Activated CD4-positive, alpha-beta memory T cell treated with anti-CD3 and anti-CD28 coated beads for 36 hours (primary cell): ENCODE data around the gene SLC17A9. TPM values are rescaled to one million over a fixed set of nuclear protein-coding genes. Genes with fewer than 3 reads are reported as not detected.

Source experiments
- CTCF ChIA-PET: fragments of 350-600 bp; sonication (Branson Sonifier 250); formaldehyde crosslinking; loops from one replicate; lab custom pipeline; 2021; ENCODE audit warnings: antibody characterized with exemption, inconsistent platforms; lab: Charles Lee
- POLR2A ChIA-PET: fragments of 350-600 bp; sonication (Branson Sonifier 250); formaldehyde crosslinking; loops from one replicate; lab custom pipeline; 2021; ENCODE audit warnings: antibody characterized with exemption; lab: Charles Lee
- DNase-seq: peaks from one replicate; pipeline ENCODE4 v3.0.0-alpha.2; 2020
- H3K27ac Mint-ChIP-seq: one replicate; pipeline ENCODE4 v1.8.0; 2021; ENCODE audit warnings: mixed read lengths
- H3K27me3 Mint-ChIP-seq: one replicate; pipeline ENCODE4 v1.8.0; 2021; ENCODE audit warnings: mixed read lengths
- H3K36me3 Mint-ChIP-seq: one replicate; pipeline ENCODE4 v1.8.0; 2021; ENCODE audit warnings: mixed read lengths
- H3K4me1 Mint-ChIP-seq: one replicate; pipeline ENCODE4 v1.8.0; 2021; ENCODE audit warnings: low read depth, mixed read lengths
- H3K4me3 Mint-ChIP-seq: one replicate; pipeline ENCODE4 v1.8.0; 2021; ENCODE audit warnings: mild to moderate bottlenecking, mixed read lengths
- H3K9me3 Mint-ChIP-seq: one replicate; pipeline ENCODE4 v1.8.0; 2021; ENCODE audit warnings: mixed read lengths
- intact Hi-C: fragments of 100-400 bp; cut with micrococcal nuclease; formaldehyde crosslinking; loops from one replicate; pipeline ENCODE4 v1.15.1; 2023
- total RNA-seq, 2 experiments: library from RNA; stranded (reverse); gene quantifications; one replicate each; pipeline ENCODE4 v1.2.3, GENCODE V29; 2021

The SLC17A9 gene
- total RNA-seq, 2 experiments from 2014 or later, result 9.5 to 9.7 TPM

DNA sequence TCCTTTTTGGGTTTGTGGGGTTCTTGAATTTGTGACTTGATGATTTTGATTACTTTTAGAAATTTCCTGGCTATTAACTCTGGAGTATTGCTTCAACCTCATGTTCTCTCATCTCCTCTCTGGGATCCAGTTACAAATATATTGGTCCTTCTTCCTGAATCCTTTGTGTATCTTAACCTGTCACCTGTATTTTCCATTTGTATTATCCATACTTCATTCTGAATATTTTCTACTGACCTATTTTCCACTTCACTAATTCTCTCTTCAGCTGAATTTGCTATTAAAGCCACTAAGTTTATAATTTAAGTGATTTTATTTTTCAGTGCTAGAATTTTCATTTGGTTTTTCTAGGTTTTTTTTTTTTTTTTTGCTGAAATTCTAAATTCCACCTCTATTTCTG, 60.7 kb downstream of the SLC17A9 start:
- Mint-ChIP-seq H3K4me1 (peaks cover 19% of the 10 kb centered on the region), H3K4me3 (no peak overlapping the region), H3K9me3 (peaks cover 14% of the 10 kb centered on the region), H3K27me3 (peaks cover 51% of the 10 kb centered on the region), H3K36me3 (peaks cover 4% of the 10 kb centered on the region), H3K27ac (no peak overlapping the region)
- intact Hi-C loops, result no loop called here
- no peak for DNase-seq
- CTCF ChIA-PET, result no interaction called here
- POLR2A ChIA-PET, result no interaction called here

DNA sequence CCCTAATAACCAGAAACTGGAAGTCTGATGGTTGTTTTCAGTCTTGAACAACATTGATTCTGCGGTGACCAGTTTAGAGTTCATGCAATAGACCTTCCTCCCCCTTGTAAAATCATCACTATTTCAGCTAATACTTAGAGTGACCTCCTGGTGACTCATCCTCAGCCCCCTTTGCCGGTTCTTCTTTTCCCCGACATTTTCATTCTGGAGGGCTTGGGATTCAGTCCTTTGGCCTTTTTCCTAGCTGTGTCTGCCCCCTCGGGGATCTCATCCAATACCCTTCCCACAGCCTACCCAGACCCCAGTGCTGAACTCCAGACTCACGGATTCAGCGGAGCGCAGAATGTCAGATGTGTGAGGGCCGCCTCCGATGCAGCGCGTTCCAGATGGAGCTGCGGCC, 61.8 kb downstream of the SLC17A9 start:
- H3K27ac Mint-ChIP-seq, result no peak overlapping the region
- peaks cover 40% of the 10 kb centered on the region for H3K27me3 Mint-ChIP-seq
- H3K4me3 Mint-ChIP-seq, result no peak overlapping the region
- POLR2A ChIA-PET, result no interaction called here
- intact Hi-C loops, result no loop called here
- DNase-seq, result no peak
- H3K36me3 Mint-ChIP-seq, result peaks cover 4% of the 10 kb centered on the region
- CTCF ChIA-PET, result interaction anchor here (1.2 kb wide), 1 partner anchor 42 kb away, joined by 5 read pairs; no protein-coding TSS in a partner anchor
- H3K4me1 Mint-ChIP-seq, result peaks cover 11% of the 10 kb centered on the region
- peaks cover 14% of the 10 kb centered on the region for H3K9me3 Mint-ChIP-seq

DNA sequence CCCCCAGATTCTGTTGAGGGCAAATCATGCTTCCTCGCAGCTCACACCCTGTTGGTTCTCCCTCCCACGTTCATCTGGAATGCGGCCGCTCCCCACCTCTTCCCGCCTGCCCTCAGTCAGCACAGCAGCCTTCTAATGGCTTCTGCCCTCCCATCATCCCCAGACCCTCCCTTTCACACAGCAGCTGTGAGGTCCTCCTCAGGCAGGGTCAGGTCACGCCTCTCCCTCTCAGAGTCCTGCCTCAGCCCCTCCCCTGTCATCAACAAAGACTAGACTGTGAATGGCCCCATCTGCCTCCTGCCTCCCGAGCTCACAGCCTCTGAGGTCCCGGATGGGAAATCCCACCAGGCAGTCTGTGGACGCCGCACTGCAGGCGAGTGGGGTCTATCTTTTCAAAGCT, 62.2 kb downstream of the SLC17A9 start:
- Mint-ChIP-seq H3K36me3 (peaks cover 4% of the 10 kb centered on the region), H3K4me3 (no peak overlapping the region), H3K27me3 (peaks cover 45% of the 10 kb centered on the region), H3K4me1 (peaks cover 10% of the 10 kb centered on the region), H3K9me3 (peaks cover 14% of the 10 kb centered on the region), H3K27ac (no peak overlapping the region)
- DNase-seq, result no peak
- intact Hi-C loops, result no loop called here
- ChIA-PET CTCF (interaction anchor here (1.2 kb wide), 1 partner anchor 42 kb away, joined by 5 read pairs; no protein-coding TSS in a partner anchor), POLR2A (no interaction called here)

DNA sequence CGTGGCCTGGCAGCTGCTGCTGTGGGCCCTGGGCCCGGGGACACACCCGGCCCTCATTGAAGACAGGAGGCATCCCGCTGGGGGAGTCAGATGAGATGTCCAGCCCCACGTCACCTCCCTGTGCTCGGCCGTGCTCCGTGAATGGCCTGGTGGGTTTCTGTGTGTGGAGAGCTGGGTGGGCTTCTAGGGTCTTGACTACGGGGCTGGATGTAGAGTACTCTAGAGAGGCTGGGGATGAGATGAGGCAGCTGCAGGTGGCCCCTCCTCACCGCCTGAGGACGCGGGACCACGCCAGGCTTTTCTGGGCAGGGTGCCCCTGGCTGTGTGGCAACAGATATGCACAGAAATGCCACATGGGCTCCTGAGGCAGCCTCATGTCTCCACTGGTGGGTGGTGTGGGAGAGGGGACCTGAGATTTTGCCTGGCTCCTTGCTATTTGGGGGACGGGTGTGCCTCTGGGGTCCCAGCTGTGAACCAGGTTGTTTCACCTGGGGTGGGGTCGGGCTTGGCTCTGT, 62.7 kb downstream of the SLC17A9 start:
- H3K36me3 Mint-ChIP-seq, result peaks cover 4% of the 10 kb centered on the region
- H3K27me3 Mint-ChIP-seq, result peaks cover 40% of the 10 kb centered on the region
- intact Hi-C loops, result no loop called here
- no peak overlapping the region for H3K27ac Mint-ChIP-seq
- POLR2A ChIA-PET, result no interaction called here
- CTCF ChIA-PET, result no interaction called here
- H3K4me3 Mint-ChIP-seq, result no peak overlapping the region
- DNase-seq, result no peak
- H3K9me3 Mint-ChIP-seq, result peaks cover 14% of the 10 kb centered on the region
- H3K4me1 Mint-ChIP-seq, result peaks cover 5% of the 10 kb centered on the region

DNA sequence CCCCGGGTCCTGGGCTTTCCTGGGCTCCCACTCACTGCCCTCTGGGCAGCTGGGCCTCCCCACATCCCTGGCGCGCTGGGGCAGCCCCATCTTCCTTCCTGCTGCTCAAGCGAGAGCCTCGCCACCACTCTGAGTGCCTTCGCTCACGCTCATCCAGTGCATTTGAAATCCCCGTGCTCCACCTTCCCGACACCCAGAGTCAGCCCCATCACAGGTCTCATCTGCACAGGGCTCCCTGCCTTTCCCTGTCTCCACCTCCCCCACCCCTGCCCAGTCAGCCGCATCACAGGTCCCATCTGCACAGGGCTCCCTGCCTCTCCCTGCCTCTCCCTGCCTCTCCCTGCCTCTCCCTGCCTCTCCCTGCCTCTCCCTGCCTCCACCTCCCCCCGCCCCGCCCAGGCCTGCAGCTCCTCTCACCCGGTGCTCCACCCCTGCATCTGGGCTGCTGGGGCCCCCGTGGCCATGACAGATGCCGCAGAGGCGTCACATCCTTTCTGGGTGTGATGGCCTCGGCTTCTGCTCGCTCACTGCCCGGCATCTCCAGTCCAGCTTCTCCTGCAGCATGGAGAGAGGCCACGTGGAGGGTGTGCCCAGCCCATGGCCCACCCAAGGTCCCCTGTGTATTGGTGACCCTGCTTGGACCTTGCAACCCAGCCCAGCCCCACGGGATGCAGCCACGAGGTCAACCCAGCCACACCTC, 63.3 kb downstream of the SLC17A9 start:
- Mint-ChIP-seq H3K36me3 (peaks cover 4% of the 10 kb centered on the region), H3K4me1 (peaks cover 2% of the 10 kb centered on the region), H3K9me3 (peaks cover 14% of the 10 kb centered on the region), H3K27ac (no peak overlapping the region), H3K27me3 (peaks cover 40% of the 10 kb centered on the region), H3K4me3 (no peak overlapping the region)
- POLR2A ChIA-PET, result no interaction called here
- no peak for DNase-seq
- CTCF ChIA-PET, result no interaction called here
- intact Hi-C loops, result no loop called here

DNA sequence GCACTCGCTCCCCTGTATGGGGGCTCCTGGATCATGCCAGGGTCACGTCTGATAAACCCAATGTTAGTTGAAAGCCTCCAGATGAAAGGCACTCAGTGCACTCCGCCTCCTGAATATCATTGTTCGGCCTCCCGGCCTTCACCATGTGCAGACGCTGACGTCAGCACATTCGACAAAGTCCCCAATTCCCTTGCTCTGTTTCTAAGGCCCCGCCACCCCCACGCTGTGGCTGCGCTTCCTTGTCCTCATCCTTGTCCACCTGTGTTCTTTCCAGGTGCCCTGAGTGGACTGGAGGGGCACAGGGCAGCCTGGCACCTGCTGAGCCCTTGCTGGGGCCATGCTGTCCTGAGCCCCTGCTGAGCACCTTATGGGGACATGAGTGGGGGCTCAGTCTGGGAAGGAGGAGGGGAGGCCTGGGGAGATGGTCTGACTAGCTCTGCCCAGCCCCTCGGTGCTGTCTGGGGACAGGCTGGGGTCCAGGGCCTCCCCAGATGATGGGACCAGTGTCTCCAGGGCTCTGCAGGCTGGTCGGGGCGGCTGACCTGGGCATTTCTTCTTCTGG, 64.1 kb downstream of the SLC17A9 start:
- H3K4me1 Mint-ChIP-seq, result no peaks in the 10 kb centered on the region
- H3K27me3 Mint-ChIP-seq, result peaks cover 43% of the 10 kb centered on the region
- no peak for DNase-seq
- ChIA-PET CTCF (no interaction called here), POLR2A (no interaction called here)
- H3K36me3 Mint-ChIP-seq, result peaks cover 4% of the 10 kb centered on the region
- H3K9me3 Mint-ChIP-seq, result peaks cover 14% of the 10 kb centered on the region
- H3K27ac Mint-ChIP-seq, result no peak overlapping the region
- intact Hi-C loops, result no loop called here
- H3K4me3 Mint-ChIP-seq, result no peak overlapping the region

DNA sequence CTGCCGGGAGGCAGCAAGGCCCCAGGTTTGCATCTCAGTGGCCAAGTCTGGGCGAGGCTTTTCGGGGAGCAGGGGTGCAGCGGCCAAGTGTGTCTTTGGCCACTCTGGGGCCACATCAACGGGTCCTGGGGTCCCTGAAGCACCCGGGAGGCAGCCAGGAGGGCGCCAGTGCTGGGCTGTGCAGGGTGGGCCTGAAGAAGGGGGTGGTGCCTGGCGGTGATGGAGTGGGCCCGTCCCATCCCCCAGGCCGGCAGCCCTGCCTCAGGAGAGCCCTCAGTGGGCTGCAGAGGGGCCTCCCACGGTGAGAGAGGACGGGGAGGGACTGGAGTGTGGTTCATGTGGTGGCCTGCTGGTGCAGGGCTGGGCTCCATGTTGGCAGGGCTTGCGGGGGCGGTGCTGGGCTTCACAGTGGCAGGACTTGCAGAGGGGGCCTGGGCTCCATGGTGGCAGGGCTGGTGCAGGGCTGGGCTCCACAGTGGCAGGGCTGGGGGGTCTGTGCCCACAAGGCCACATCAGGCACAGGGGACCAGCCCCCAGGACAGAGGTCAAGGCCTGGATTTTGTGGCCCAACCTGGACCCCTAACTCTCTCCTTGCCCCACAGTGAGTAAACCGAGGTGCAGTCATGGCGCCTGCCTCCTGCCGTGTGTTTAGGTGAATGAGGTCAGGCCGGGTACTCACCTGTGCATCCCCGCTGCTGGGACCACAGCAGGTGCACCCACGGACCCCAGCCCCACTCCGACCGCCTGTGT, 64.7 kb downstream of the SLC17A9 start:
- Mint-ChIP-seq H3K4me3 (no peak overlapping the region), H3K36me3 (peaks cover 4% of the 10 kb centered on the region), H3K9me3 (peaks cover 14% of the 10 kb centered on the region), H3K4me1 (no peaks in the 10 kb centered on the region), H3K27me3 (peaks cover 45% of the 10 kb centered on the region), H3K27ac (no peak overlapping the region)
- no peak for DNase-seq
- intact Hi-C loops, result no loop called here
- ChIA-PET CTCF (no interaction called here), POLR2A (no interaction called here)

DNA sequence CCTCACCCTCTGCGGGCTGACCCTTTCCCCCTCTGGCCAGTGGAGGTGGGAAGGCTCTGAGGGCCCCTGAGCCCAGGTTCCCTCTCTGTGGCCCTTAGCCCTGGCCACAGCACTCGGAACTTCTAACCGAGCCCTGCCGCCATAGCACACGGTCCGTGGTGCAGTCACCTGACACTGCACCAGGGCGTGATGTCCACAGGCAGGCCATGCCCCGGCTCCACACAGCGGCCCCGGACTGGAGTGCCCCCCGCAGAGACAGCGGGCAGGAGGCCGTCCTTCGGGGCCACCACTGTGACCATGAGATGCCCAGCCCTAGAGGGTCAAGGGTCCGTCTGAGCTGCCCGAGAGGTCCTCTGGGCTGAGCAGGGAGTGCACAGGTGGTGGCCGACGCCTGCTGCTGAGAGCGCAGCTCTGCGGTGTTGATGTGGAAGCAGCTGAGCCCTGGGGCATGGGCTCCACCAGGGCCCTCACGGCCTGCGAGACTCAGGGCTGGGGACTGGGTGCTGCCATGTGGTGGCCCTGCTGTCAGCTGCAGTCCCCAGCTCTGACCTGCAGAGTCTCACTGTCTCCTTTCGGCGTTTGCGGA, 65.4 kb downstream of the SLC17A9 start:
- ChIA-PET POLR2A (no interaction called here), CTCF (no interaction called here)
- Mint-ChIP-seq H3K27ac (no peak overlapping the region), H3K27me3 (peaks cover 42% of the 10 kb centered on the region), H3K9me3 (peaks cover 13% of the 10 kb centered on the region), H3K4me1 (no peaks in the 10 kb centered on the region), H3K4me3 (no peak overlapping the region), H3K36me3 (peaks cover 3% of the 10 kb centered on the region)
- intact Hi-C loops, result no loop called here
- DNase-seq, result no peak

Other genes starting within 250 kb of the SLC17A9 start
- gene NTSR1, start 243.9 kb upstream of the SLC17A9 start, total RNA-seq, result not detected
- 10 to 100 TPM; 10.6 to 10.8 TPM for gene MRGBP, start 156.2 kb upstream of the SLC17A9 start, total RNA-seq
- 10 to 100 TPM; 35.0 to 39.0 TPM for gene OGFR, start 147.9 kb upstream of the SLC17A9 start, total RNA-seq
- gene COL9A3, start 135.7 kb upstream of the SLC17A9 start, total RNA-seq, result not detected
- 1 to 10 TPM; 4.7 to 5.0 TPM for gene TCFL5, start 90.9 kb upstream of the SLC17A9 start, total RNA-seq
- 10 to 100 TPM; 46.6 to 48.4 TPM for gene DIDO1, start 26.2 kb upstream of the SLC17A9 start, total RNA-seq
- gene GID8, start 14.6 kb upstream of the SLC17A9 start, total RNA-seq, result 10 to 100 TPM; 33.9 to 34.8 TPM
- gene BHLHE23, start 54.3 kb downstream of the SLC17A9 start, total RNA-seq, result not detected